AG04450 (cell line): ENCODE results near the gene TNK1. TPM values are rescaled to one million over a fixed set of nuclear protein-coding genes. Genes with fewer than 3 reads are reported as not detected.

Source experiments
- CTCF ChIA-PET: fragments of 300-600, 350-600 bp; formaldehyde crosslinking; extraction: SDS; loops from one replicate; lab custom pipeline; 2022; ENCODE audit warnings: antibody characterized with exemption, inconsistent platforms; lab: Charles Lee
- POLR2A ChIA-PET: fragments of 350-600 bp; formaldehyde crosslinking; extraction: SDS; loops from one replicate; lab custom pipeline; 2021; ENCODE audit warnings: antibody characterized with exemption, inconsistent platforms; lab: Yijun Ruan, JAX
- DNase-seq: peaks from one replicate; pipeline ENCODE4 v3.0.0-alpha.2; 2011; ENCODE audit warnings: low read depth, low spot score
- H3K27ac ChIP-seq: one replicate; pipeline ENCODE4 v1.5.1; 2012; ENCODE audit warnings: low read depth, low read length, control low read depth
- H3K27me3 ChIP-seq: one replicate; pipeline ENCODE4 v1.6.0; 2012; ENCODE audit warnings: low read length; ENCODE audit not compliant: control insufficient read depth, insufficient read depth
- H3K4me3 ChIP-seq: 2 replicates; pipeline ENCODE4 v1.5.1; 2011; ENCODE audit warnings: mild to moderate bottlenecking, low read depth, low read length, control low read depth
- H3K9me3 ChIP-seq: 2 replicates; pipeline ENCODE4 v1.5.1; 2012; ENCODE audit warnings: low read length; ENCODE audit not compliant: control insufficient read depth, insufficient read depth
- CTCF ChIP-seq: IDR thresholded peaks from 2 replicates; pipeline ENCODE4 v1.5.1; 2011; ENCODE audit warnings: low read depth, low read length, control low read depth, inconsistent platforms
- polyA plus RNA-seq: library from polyadenylated mRNA; depleted of rRNA; stranded (reverse); fragments of >200 nt; gene quantifications from 2 replicates; pipeline ENCODE4 v1.2.3, GENCODE V29; 2011

Gene TNK1
- polyA plus RNA-seq, 1 experiment: 0.25 TPM

GRCh38 chr17:7389924-7390910 is 9.3 kb downstream of the TNK1 start:
- H3K27ac ChIP-seq: no peak overlapping the region
- no peak for TF ChIP-seq CTCF
- no peak overlapping the region for H3K4me3 ChIP-seq
- ChIA-PET CTCF (no interaction called here), POLR2A (interaction anchor here (0.6 kb wide), 1 partner anchor 72 kb away, joined by 3 read pairs; no protein-coding TSS in a partner anchor)
- DNase-seq: no peak
- H3K9me3 ChIP-seq: no peaks in the 10 kb centered on the region; the same call in 1 of the 2 replicates
- H3K27me3 ChIP-seq: no peaks in the 10 kb centered on the region

- CTCF ChIA-PET: no interaction called here
- H3K27me3 ChIP-seq: no peaks in the 10 kb centered on the region
- POLR2A ChIA-PET: interaction anchor here (0.6 kb wide), 1 partner anchor 71 kb away, joined by 3 read pairs; no protein-coding TSS in a partner anchor
- H3K4me3 ChIP-seq: no peak overlapping the region
- no peak overlapping the region for H3K27ac ChIP-seq
- no peaks in the 10 kb centered on the region; the same call in 1 of the 2 replicates for H3K9me3 ChIP-seq
- TF ChIP-seq CTCF: no peak
- DNase-seq: no peak
Measured at GRCh38 chr17:7391307-7391706, 10.4 kb downstream of the TNK1 start.

- Histone ChIP-seq H3K27me3 (no peaks in the 10 kb centered on the region), H3K27ac (no peak overlapping the region), H3K4me3 (peak overlapping the region; percentile 87), H3K9me3 (no peaks in the 10 kb centered on the region; the same call in 1 of the 2 replicates)
- no peak for DNase-seq
- ChIA-PET CTCF (interaction anchor here (0.6 kb wide), 1 partner anchor 40 kb away, joined by 3 read pairs; no protein-coding TSS in a partner anchor), POLR2A (no interaction called here)
- TF ChIP-seq CTCF: no peak
Measured at GRCh38 chr17:7392696-7393612, 12.1 kb downstream of the TNK1 start.

GRCh38 chr17:7393613-7394451 is 12.9 kb downstream of the TNK1 start:
- H3K27ac ChIP-seq: peak overlapping the region; percentile 78
- no peaks in the 10 kb centered on the region for H3K27me3 ChIP-seq
- no peaks in the 10 kb centered on the region; the same call in 1 of the 2 replicates for H3K9me3 ChIP-seq
- H3K4me3 ChIP-seq: peak overlapping the region; percentile 87
- ChIA-PET CTCF (interaction anchor here (0.5 to 2.4 kb wide), 4 partner anchors 10 to 141 kb away, joined by 3 to 7 read pairs (median 3); partner anchors contain the start of genes TMEM256 and TMEM95), POLR2A (interaction anchor here (1.0 to 2.0 kb wide), 2 partner anchors 10 to 13 kb away, joined by 3 to 8 read pairs; partner anchors contain the start of gene TMEM256)
- no peak for DNase-seq
- no peak for TF ChIP-seq CTCF
